ENCODE data around the gene FHOD1.

Gene FHOD1

GRCh38 chr16:67226804-67227566 is 20.3 kb downstream of the FHOD1 start, which contains the start of gene TMEM208:
TMEM208 (plus strand) TSS chr16:67227130; CDS start chr16:67227219, 89 bp downstream.
- peak; percentile 97 for DNase-seq (ENCODE audit: low read depth)
- TF ChIP-seq CTCF (IDR thresholded peaks at IDR 0.05; ENCODE audit: low read depth, low read length, missing control alignments) = peak; percentile 8

GRCh38 chr16:67226295-67226803 is 20.9 kb downstream of the FHOD1 start:
- H3K4me3 ChIP-seq (ENCODE audit: low read depth, low read length) = peak overlapping the region; percentile 89
- no peak for DNase-seq (ENCODE audit: low read depth)
- TF ChIP-seq CTCF (IDR thresholded peaks at IDR 0.05; ENCODE audit: low read depth, low read length, missing control alignments) = no peak

More at GRCh38 chr16:67226804-67227566, 20.3 kb downstream of the FHOD1 start, which contains the start of gene TMEM208:
- peak within 1 kb of the TSS; percentile 89 for H3K4me3 ChIP-seq (ENCODE audit: low read depth, low read length)

- no peak overlapping the region for H3K4me3 ChIP-seq (ENCODE audit: low read depth, low read length)
- no peak for DNase-seq (ENCODE audit: low read depth)
- no peak for TF ChIP-seq CTCF (IDR thresholded peaks at IDR 0.05; ENCODE audit: low read depth, low read length, missing control alignments)
Observed at GRCh38 chr16:67223992-67224391, 23.3 kb downstream of the FHOD1 start.

GRCh38 chr16:67216612-67217490 is 30.4 kb downstream of the FHOD1 start:
- DNase-seq (ENCODE audit: low read depth) = no peak
- no peak overlapping the region for H3K4me3 ChIP-seq (ENCODE audit: low read depth, low read length)
- TF ChIP-seq CTCF (IDR thresholded peaks at IDR 0.05; ENCODE audit: low read depth, low read length, missing control alignments) = no peak

GRCh38 chr16:67215706-67216105 is 31.6 kb downstream of the FHOD1 start:
- DNase-seq (ENCODE audit: low read depth) = no peak
- no peak for TF ChIP-seq CTCF (IDR thresholded peaks at IDR 0.05; ENCODE audit: low read depth, low read length, missing control alignments)
- H3K4me3 ChIP-seq (ENCODE audit: low read depth, low read length) = no peak overlapping the region

- no peak overlapping the region for H3K4me3 ChIP-seq (ENCODE audit: low read depth, low read length)
- TF ChIP-seq CTCF (IDR thresholded peaks at IDR 0.05; ENCODE audit: low read depth, low read length, missing control alignments) = no peak
- DNase-seq (ENCODE audit: low read depth) = no peak
Observed at GRCh38 chr16:67213197-67214019, 33.9 kb downstream of the FHOD1 start.
